Activated T-cell treated with anti-CD3 and anti-CD28 coated beads for 4 hours (primary cell): ENCODE measurements around the gene LRBA.

Source experiments
- DNase-seq: peaks from one replicate; pipeline ENCODE4 v3.0.0-alpha.2; 2020

Gene LRBA

DNA sequence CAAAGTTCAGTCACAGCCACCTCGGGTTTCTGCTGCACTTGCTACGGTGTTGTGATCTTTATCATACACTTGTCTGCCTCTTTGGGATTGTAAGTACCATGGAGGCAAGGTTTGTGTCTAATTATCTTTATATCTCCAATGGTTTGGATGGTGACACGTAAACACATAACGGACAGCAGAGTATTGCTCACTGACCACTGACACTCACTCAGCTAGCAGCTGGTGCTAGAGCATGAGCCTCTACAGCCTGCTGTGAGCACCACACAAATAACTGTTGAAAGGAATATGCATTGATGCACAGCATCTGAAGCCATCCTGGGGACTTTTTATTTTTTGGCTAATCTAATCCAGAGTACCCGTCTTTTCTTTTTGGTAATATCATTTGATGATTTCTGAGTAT is 780.8 kb downstream of the LRBA start:
- no peak for DNase-seq

DNA sequence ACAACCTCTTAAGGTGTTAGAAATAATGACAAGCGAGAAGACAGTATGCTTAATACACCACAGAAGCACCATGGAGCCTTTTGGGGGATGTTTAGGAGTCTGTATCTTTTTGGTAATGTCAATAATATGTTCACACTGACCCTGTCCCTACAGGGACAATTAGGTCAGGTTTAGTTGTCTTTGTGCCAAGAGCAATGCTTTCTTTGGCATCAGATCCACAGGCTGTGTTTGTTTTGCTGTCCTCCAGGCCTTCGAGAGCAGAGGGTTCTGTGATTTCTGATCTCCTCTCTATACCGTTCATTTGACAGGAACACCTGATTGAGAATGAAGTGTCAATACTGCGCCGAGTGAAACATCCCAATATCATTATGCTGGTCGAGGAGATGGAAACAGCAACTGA is 783.1 kb downstream of the LRBA start:
- no peak for DNase-seq

DNA sequence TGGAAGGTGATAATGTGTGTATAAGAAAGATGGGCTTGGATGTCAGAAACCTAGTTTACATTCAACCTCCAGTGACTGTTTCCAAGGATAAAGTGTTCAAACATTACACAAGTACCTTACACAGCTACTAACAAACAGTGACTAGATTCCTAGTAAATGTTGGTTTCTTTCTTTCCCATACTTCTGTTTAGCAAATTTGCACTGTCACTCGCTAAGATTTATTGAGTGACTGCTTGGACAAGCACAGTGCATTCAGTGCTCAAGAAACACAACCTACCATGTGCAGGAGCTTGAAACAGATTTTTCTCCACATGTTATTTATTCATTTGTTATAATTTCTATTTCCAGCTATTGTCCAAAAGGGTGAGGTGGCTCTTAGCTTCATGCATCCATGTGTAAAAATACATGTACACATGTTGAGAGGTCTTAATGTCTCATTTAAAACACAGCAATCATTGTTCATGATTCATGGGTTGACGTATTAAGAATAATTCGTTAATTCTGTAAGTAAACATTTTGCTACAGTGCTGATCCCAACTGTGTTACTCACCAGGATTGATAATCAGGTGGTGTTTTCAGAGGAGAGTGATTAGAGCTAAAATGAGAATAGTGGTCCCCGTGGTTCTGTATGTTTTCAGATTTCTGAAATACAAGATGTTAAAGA is 783.8 kb downstream of the LRBA start:
- DNase-seq, result no peak

DNA sequence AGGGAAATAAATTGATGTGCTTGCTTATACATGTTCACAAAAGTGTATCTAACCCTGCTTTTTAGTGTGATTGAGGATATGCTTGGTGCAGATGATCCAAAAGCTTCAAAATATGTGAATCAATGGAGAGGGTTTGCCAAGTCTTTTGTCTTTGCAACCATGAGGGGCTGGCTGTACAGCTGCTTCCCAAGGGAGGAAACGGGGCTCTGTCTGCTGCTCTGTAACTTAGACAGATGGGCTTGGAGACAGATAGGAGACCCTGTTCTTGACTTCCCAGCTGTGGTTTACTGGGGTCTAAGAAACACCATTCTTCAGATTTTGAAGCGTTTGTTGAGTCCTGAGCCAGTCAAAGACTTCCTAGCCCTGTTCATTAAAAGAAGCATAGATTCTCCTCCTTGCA is 784.5 kb downstream of the LRBA start:
- no peak for DNase-seq

DNA sequence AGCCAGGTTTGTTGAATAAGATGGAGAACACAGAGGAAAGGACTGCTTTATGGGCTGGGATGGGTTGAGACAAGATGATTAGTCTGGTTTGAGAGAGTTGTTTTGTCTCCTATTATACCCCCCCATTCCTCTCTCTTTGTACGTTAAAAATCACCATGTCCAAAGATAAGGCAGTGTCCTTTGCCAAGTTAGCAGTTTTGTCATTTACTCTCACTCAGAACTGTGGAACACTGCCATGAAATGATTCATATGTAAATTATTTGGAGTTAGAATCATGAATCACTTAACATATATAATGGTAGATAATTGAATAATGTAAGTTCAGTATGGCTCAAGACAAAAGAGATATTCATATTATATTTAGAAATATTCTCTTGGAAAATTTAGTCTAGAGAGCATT is 785.6 kb downstream of the LRBA start:
- no peak for DNase-seq

DNA sequence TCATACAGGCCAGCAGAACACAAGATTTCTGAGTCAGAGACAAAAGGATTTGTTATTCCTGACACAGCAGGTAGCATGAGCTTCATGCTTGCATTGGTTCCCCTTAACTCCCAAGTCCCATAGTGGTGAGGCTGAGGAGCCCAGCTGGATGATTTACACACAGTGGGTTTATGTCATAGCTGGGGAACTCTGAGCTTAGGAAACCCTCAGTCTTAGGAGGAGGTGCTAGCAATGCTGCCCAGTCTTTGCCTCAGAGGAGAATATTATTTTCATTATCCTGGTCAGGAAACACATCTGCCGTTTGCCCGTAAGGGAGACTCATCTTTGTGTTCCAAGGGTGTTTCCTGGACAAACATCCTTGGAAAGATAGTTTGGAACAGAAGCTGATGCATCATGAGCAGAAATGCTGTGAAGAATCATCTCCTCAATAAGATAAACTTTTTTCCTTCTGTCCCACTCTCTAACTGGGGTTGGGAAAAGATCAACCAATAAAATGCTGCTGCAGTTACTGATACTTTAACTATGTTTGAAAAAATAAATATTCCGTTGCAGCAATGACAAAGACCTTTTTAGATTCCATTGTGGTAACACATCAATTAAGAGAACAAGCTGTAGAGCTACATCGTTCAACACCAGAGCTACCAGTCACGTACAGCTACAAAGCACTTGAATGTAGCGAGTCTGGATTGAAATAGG is 790.0 kb downstream of the LRBA start:
- no peak for DNase-seq

DNA sequence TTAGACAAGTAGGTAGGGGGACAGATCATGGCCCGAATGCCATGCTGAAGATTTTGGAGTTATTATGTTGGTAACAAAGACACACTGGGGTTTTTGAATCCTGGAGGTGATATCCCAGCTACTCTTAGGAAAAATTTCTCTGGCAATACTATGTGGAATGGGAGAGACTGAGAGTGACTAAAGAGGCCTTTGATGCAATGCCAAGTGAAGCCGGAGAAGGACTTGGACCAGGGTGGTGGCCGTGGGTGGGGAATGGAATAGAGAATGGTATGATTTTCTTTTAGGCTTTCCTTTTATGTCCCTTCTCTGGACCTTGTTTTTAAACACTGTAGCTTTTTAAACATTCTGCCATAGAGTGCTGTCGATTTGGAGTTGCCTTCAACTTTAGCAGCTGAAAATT is 795.2 kb downstream of the LRBA start:
- DNase-seq, result no peak

DNA sequence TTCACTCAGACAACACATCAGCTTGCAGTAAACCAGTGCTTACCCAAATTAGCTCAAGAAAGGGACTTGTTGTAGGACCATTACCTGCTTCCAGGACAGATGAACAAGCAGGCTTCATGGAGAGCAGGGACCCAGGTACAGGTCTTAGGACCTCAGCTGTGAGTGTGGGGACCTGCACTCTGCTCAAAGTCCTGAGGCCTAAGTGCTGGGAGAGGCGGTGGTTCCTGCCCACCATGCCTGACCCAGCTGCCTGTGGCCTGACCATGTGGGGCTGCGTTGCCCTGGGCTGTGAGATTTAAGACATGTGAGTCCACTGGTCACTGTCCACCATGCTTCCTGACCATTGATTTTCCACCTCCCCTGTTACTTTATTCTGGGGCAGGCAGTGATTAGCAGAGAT is 796.6 kb downstream of the LRBA start:
- DNase-seq, result no peak

DNA sequence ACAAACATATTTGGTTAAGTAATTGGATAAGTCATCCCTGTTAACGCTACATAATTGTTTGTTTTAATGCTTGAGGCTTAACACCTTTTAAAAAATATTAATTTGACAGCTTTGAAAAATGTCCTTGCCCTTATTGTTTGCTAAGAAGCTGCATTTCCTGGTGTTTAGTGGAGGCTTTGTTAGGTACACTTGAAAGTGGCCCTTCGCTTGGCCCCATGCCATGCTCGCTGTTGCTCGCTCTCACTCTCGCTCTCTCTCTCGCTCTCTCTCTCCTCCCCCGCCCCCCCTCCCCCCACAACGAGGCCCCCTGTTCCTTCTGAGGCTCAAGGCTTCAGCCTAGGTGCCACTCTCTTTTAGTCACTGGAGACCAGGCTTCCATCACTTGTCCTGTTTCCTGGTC is 797.3 kb downstream of the LRBA start:
- no peak for DNase-seq

DNA sequence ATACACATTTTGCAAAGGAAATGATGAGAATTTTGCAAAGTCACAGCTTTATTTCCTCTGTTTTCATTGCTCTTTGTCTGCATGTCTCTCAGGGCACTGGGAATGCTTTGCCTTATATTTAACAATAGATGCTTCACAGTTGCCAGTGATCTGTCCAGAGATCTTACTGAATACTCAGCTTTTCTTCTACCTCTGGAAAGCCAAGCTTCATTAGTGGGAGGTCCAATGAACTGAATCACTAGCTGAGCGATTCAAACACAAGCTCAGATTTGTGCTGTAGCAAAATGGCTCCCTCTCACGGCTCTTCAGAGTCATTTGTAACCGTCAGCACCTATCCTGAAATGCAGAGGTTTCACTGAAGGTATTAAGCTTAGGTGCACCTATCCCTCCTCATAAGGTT is 797.9 kb downstream of the LRBA start:
- DNase-seq, result no peak

DNA sequence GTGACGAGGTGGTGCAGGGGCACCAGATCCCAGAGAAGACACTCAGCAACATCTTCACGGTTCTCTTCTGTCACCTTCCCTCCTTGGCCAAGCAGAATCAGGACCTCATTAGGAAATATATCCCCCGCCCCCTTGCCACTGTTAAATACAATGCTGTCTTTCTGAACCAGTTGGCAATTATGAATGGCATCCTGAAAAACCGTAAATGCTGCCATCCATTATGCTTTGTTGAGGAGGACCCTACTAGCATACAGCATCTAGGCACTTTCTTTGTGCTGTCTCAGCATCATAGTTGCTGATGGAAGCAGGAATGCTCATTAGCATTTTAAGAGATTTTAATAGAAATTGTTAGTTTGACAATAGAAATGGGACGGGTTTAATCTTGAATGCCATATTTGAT is 798.4 kb downstream of the LRBA start:
- DNase-seq, result no peak

DNA sequence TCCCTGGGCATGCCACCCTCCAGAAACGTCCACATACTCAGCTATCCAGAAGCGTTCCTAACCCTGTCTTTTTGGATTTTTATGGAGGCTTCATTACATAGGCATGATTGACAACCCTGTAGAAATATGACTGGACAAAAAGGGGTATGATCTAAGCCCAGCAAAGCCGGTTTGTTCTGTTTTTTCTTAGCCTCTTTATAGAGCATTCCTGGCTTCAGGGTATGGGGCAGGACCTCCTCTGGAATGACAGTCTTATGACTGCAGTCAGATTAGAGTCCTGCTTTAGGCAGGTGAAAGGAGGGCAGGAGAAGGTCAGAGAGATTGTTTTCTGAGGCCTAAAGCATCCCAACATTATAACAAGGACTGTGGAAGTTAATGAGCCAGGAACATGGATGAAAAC is 799.5 kb downstream of the LRBA start:
- DNase-seq, result no peak
